ENCODE data around the gene FMO2. TPM values are rescaled to one million over a fixed set of nuclear protein-coding genes. Genes with fewer than 3 reads are reported as not detected.

The FMO2 gene
- total and polyA plus RNA-seq, 10 of the 15 experiments (the other 5 are each of a cell fraction or from before 2014, with no cell fraction given) = not detected

GRCh38 chr1:171180670-171181069, 4.4 kb upstream of the FMO2 start:
- in situ Hi-C loops (cut with MboI) = no loop called here
- Histone ChIP-seq H3K4me1 (ENCODE audit: control insufficient read depth, insufficient read depth, low read length) (no peaks in the 10 kb centered on the region), H3K9me3 (replicated peaks; ENCODE audit: control insufficient read depth, insufficient read depth, low read length) (no peaks in the 10 kb centered on the region), H4K20me1 (ENCODE audit: control insufficient read depth, insufficient read depth) (no peaks in the 10 kb centered on the region), H3K4me2 (ENCODE audit: control insufficient read depth, insufficient read depth) (no peak overlapping the region), H3K4me3 (no peak overlapping the region), H3K9ac (ENCODE audit: control insufficient read depth, insufficient read depth, low read length) (no peak overlapping the region), H3K36me3 (ENCODE audit: control insufficient read depth in 2 of 2, insufficient read depth in 2 of 2, low read length in 1 of 2) (no peaks in the 10 kb centered on the region), H2AFZ (ENCODE audit: control insufficient read depth, low read depth, low read length) (no peak overlapping the region), H3K27me3 (replicated peaks in 1 of 2; ENCODE audit: control insufficient read depth in 2 of 2, insufficient read depth in 2 of 2, low read length in 1 of 2) (no peaks in the 10 kb centered on the region), H3K27ac (ENCODE audit: control insufficient read depth, insufficient read depth) (no peak overlapping the region), H3K79me2 (ENCODE audit: control insufficient read depth, insufficient read depth, low read length) (no peaks in the 10 kb centered on the region)
- TF ChIP-seq RUNX3 (IDR thresholded peaks at IDR 0.05; ENCODE audit: low read length) (no peak), NFYB (IDR thresholded peaks at IDR 0.05; ENCODE audit: insufficient read depth, low read depth, low read length) (no peak), KAT2A (conservative IDR thresholded peaks at IDR 0.05; ENCODE audit: control insufficient read depth, low read depth, low read length) (no peak), NFIC (IDR thresholded peaks at IDR 0.05; ENCODE audit: low read depth, low read length) (no peak), ATF2 (IDR thresholded peaks at IDR 0.05; ENCODE audit: low read length) (no peak), KLF5 (IDR thresholded peaks at IDR 0.05; ENCODE audit: partially characterized antibody) (no peak), ZNF24 (IDR thresholded peaks at IDR 0.05) (no peak), MEF2A (IDR thresholded peaks at IDR 0.05; ENCODE audit: insufficient read depth, low read depth, low read length) (no peak)
- ATAC-seq = no peak
- no peak for FAIRE-seq
- SMC1A ChIA-PET (ENCODE audit: uncharacterized antibody, unreplicated experiment) = no interaction called here
- CTCF ChIA-PET = interaction anchor here (1.4 kb wide), 1 partner anchor 46 kb away, joined by 3 read pairs; no protein-coding TSS in a partner anchor
- POLR2A ChIA-PET = no interaction called here
- RAD21 ChIA-PET (ENCODE audit: unreplicated experiment) = no interaction called here
- no TSS peak for BruUV-seq (replicated peaks)
- no peak for DNase-seq (ENCODE audit: low read depth, low spot score)
- intact Hi-C loops (cut with micrococcal nuclease; ENCODE audit: unreplicated experiment) = loop anchor here (10.0 kb wide), 1 partner anchor 216 kb away; no protein-coding TSS in a partner anchor
- WGBS (ENCODE audit: insufficient coverage, insufficient replicate concordance, low lambda C conversion rate, missing lambda C conversion rate) = 84% methylated on average over 2 of the region's 2 CpGs

Measured in GM12878 (cell line).